ENCODE results near the gene NLGN1. TPM values are rescaled to one million over a fixed set of nuclear protein-coding genes. Genes with fewer than 3 reads are reported as not detected.
"Not testable (repeated sequence)": the region's sequence is repeated elsewhere in the genome, so short reads cannot be mapped to it uniquely, and the experiment has no call there.

NLGN1 gene
- total RNA-seq, 1 experiment from 2014 or later: 4.0 TPM

- Histone ChIP-seq H3K4me3 (no peak overlapping the region), H3K36me3 (no peaks in the 10 kb centered on the region), H3K9me3 (no peaks in the 10 kb centered on the region), H3K27me3 (no peaks in the 10 kb centered on the region)
- DNase-seq: no peak
Observed at GRCh38 chr3:174206607-174207192, 809.2 kb downstream of the NLGN1 start.

DNA sequence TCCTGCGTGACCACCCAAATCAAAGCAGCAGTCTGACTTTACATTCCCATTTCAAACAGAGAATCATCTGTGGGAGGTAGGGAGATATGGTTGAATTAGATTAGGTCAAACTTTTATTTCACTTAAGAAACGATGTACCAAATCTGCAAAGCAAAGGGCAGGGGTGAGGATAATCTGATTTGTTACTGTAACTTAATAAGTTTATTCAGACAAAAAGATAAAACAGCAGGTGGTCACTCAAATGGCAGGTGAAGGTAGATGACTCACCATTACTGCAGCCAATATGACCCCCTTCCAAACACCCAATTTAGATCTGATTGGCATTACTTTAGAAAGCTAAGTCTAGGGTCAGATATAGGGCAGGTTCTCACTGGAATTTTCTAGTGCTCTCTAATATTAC, 810.6 kb downstream of the NLGN1 start:
- H3K36me3 ChIP-seq: no peaks in the 10 kb centered on the region
- H3K4me3 ChIP-seq: no peak overlapping the region
- H3K27me3 ChIP-seq: no peaks in the 10 kb centered on the region
- DNase-seq: no peak
- H3K9me3 ChIP-seq: no peaks in the 10 kb centered on the region

DNA sequence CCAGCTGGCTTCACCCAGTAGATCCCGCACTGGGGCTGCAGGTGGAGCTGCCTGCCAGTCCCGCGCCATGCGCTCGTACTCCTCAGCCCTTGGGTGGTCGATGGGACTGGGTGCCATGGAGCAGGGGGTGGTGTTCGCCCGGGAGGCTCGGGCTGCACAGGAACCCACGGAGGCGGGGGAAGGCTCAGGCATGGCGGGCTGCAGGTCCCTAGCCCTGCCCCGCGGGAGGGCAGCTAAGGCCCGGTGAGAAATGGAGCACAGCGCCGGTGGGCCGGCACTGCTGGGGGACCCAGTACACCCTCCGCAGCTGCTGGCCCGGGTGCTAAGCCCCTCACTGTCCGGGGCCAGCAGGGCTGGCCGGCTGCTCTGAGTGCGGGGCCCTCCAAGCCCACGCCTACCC, 814.4 kb downstream of the NLGN1 start:
- DNase-seq, H3K27me3 ChIP-seq: not testable (repeated sequence)

GRCh38 chr3:174215456-174215855, 817.9 kb downstream of the NLGN1 start:
- Histone ChIP-seq H3K27me3 (no peaks in the 10 kb centered on the region), H3K4me3 (no peak overlapping the region), H3K36me3 (no peaks in the 10 kb centered on the region), H3K9me3 (no peaks in the 10 kb centered on the region)
- no peak for DNase-seq

More for the DNA sequence above, 814.4 kb downstream of the NLGN1 start:
- not testable (repeated sequence) for H3K36me3 ChIP-seq, H3K9me3 ChIP-seq, H3K4me3 ChIP-seq

GRCh38 chr3:174216019-174216418, 818.5 kb downstream of the NLGN1 start:
- DNase-seq: no peak
- H3K9me3 ChIP-seq: no peaks in the 10 kb centered on the region
- H3K4me3 ChIP-seq: no peak overlapping the region
- no peaks in the 10 kb centered on the region for H3K36me3 ChIP-seq
- H3K27me3 ChIP-seq: no peaks in the 10 kb centered on the region

- Histone ChIP-seq H3K4me3 (no peak overlapping the region), H3K36me3 (no peaks in the 10 kb centered on the region), H3K9me3 (no peaks in the 10 kb centered on the region), H3K27me3 (no peaks in the 10 kb centered on the region)
- DNase-seq: no peak
Observed at GRCh38 chr3:174216946-174217718, 819.6 kb downstream of the NLGN1 start.

DNA sequence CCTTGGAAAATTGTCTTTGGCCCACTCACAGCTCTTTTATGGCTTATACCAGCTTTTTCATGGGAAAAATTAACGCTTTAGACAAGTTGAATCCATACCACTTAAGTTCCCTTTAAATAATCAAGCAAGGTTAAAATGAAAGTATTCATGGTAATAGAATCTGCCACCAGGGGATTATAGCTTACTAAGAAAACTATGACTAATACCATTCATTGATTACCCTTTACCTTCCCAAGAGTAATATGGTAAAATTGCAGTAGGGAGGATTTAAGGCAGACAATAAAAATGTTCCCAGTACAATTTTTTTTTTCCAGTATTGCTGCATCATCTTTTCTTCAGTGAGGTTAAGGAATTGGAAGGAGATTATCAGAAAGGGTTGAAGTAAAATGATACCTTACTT, 820.5 kb downstream of the NLGN1 start:
- no peaks in the 10 kb centered on the region for H3K27me3 ChIP-seq
- DNase-seq: no peak
- no peak overlapping the region for H3K4me3 ChIP-seq
- no peaks in the 10 kb centered on the region for H3K36me3 ChIP-seq
- H3K9me3 ChIP-seq: no peaks in the 10 kb centered on the region

DNA sequence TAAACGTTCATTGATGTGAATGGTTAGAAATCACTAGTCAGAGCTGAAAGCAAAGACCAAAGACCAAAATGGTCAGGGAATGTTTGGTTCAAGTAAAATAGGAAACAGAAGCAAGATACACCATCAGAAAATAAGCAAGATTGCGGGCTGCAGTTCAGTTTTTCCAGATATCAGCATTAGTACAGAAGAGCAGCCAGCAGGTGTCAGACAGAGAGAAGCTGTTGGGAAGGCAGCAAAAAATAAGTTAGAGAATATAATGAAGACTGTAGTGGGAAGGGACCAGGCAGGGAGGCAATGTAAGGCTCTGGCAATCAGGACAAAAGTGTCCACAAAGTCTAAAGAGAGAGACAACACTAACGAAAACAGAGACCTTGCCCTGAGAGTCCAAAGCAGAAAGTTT, 822.2 kb downstream of the NLGN1 start:
- no peaks in the 10 kb centered on the region for H3K9me3 ChIP-seq
- H3K36me3 ChIP-seq: no peaks in the 10 kb centered on the region
- no peak for DNase-seq
- H3K27me3 ChIP-seq: no peaks in the 10 kb centered on the region
- no peak overlapping the region for H3K4me3 ChIP-seq

- DNase-seq: no peak
- no peaks in the 10 kb centered on the region for H3K27me3 ChIP-seq
- no peaks in the 10 kb centered on the region for H3K9me3 ChIP-seq
- no peaks in the 10 kb centered on the region for H3K36me3 ChIP-seq
- no peak overlapping the region for H3K4me3 ChIP-seq
Observed at GRCh38 chr3:174220775-174221554, 823.4 kb downstream of the NLGN1 start.

DNA sequence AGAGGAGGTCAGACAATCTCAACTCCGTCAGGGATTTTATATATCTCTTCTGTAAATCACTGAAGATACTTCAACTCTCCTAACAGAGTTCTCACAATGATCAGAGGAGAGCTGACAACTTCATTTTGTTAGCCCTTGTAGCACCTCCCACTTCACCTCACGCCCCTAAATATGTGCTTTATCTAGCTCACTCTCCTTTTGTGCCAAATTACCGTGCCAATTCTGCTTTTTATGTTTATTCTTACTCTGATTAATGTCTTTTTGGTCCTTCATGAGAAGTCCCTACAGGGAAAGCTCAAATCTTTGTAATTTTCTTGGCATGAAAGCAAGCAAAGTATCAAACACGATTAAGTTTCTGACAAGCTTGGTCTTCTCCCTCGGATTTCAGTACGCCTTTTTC, 825.5 kb downstream of the NLGN1 start:
- Histone ChIP-seq H3K9me3 (no peaks in the 10 kb centered on the region), H3K4me3 (no peak overlapping the region), H3K36me3 (no peaks in the 10 kb centered on the region), H3K27me3 (no peaks in the 10 kb centered on the region)
- no peak for DNase-seq

- no peak overlapping the region for H3K4me3 ChIP-seq
- no peaks in the 10 kb centered on the region for H3K27me3 ChIP-seq
- H3K9me3 ChIP-seq: no peaks in the 10 kb centered on the region
- no peaks in the 10 kb centered on the region for H3K36me3 ChIP-seq
- DNase-seq: no peak
Observed at GRCh38 chr3:174223626-174224025, 826.1 kb downstream of the NLGN1 start.

DNA sequence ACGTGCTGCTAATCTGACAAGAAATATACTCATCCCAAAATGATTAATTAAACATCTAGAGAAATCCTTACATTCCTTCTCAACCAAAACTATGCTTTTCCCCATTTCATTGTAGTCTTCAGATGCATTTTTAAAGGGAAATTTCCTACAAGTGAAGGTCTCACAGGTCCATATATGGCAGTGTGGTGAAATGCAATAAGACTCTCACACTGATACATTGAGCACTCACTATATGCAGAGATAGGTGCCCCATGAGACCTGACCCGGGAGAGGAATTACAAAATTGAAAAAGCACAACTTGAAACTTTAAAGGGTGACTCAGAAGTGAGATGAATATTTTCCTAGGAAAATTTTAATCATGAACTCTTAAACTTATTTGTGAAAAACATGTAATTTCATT, 832.4 kb downstream of the NLGN1 start:
- Histone ChIP-seq H3K4me3 (no peak overlapping the region), H3K27me3 (no peaks in the 10 kb centered on the region), H3K9me3 (no peaks in the 10 kb centered on the region), H3K36me3 (no peaks in the 10 kb centered on the region)
- no peak for DNase-seq

DNA sequence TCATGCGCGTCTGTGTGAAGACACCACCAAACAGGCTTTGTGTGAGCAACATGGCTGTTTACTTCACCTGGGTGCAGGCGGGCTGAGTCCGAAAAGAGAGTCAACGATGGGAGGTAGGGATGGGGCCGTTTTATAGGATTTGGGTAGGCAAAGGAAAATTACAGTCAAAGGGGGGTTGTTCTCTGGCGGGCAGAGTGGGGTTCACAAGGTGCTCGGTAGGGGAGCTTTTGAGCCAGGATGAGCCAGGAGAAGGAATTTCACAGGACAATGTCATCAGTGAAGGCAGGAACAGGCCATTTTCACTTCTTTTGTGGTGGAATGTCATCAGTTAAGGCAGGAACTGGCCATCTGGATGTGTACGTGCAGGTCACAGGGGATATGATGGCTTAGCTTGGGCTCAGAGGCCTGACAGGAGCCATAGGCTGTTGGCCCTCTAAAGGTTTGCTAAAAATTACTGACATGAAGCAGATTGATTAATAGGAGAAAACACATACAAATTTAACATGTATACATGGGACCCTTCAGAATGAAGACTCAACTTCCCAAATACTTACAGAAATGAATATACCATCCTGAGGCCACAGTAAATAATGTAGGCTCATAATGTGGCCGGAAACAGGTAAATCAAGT, 834.6 kb downstream of the NLGN1 start:
- not testable (repeated sequence) for H3K4me3 ChIP-seq, H3K27me3 ChIP-seq, H3K36me3 ChIP-seq, H3K9me3 ChIP-seq, DNase-seq

GRCh38 chr3:174232658-174233429, 835.3 kb downstream of the NLGN1 start:
- no peak overlapping the region for H3K4me3 ChIP-seq
- no peak for DNase-seq
- H3K27me3 ChIP-seq: no peaks in the 10 kb centered on the region
- no peaks in the 10 kb centered on the region for H3K36me3 ChIP-seq
- peaks cover 5% of the 10 kb centered on the region; the same call in 1 of the 2 replicates for H3K9me3 ChIP-seq

GRCh38 chr3:174233511-174233910, 836.0 kb downstream of the NLGN1 start:
- H3K27me3 ChIP-seq: no peaks in the 10 kb centered on the region
- no peak overlapping the region for H3K4me3 ChIP-seq
- peaks cover 5% of the 10 kb centered on the region; the same call in 1 of the 2 replicates for H3K9me3 ChIP-seq
- DNase-seq: no peak
- H3K36me3 ChIP-seq: no peaks in the 10 kb centered on the region

DNA sequence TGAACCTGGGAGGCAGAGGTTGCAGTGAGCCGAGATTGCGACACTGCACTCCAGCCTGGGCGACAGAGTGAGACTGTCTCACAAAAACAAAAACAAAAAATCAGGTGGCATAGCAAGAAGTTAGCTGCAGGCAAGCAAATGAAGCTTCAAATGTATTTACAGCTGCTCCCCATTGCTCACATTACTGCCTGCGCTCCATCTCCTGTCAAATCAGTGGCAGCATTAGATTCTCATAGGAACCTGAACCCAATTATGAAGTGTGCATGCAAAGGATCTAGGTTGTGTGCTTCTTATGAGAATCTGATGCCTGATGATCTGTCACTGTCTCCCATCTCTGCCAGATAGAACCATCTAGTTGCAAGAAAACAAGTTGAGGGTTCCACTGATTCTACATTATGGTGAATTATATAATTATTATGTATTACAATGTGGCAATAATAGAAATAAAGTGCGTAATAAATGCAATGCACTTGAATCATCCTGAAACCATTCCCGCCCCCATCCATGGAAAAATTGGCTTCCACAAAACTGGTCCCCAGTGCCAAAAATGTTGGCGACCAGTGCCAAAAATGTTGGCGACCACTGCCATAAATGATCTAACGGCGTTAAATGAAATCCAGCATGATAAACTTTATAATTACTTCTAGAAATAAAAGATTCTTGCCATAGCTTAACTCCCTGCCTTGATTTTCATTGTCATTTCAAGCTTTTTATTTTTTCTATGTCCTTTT, 844.9 kb downstream of the NLGN1 start:
- H3K27me3 ChIP-seq: no peaks in the 10 kb centered on the region
- H3K36me3 ChIP-seq: no peaks in the 10 kb centered on the region
- no peak overlapping the region for H3K4me3 ChIP-seq
- DNase-seq: peak; percentile 35
- H3K9me3 ChIP-seq: no peaks in the 10 kb centered on the region
